HG03060 (cell line): ENCODE results near the gene UBR2.
"Not testable (repeated sequence)": the region's sequence is repeated elsewhere in the genome, so short reads cannot be mapped to it uniquely, and the experiment has no call there.

Source experiments
- ATAC-seq: cut with Tn5 transposase; IDR thresholded peaks from one replicate; pipeline ENCODE4 v1.9.1; 2021; ENCODE audit warnings: low read depth, moderate number of reproducible peaks; ENCODE audit not compliant: unreplicated experiment

Gene UBR2

DNA sequence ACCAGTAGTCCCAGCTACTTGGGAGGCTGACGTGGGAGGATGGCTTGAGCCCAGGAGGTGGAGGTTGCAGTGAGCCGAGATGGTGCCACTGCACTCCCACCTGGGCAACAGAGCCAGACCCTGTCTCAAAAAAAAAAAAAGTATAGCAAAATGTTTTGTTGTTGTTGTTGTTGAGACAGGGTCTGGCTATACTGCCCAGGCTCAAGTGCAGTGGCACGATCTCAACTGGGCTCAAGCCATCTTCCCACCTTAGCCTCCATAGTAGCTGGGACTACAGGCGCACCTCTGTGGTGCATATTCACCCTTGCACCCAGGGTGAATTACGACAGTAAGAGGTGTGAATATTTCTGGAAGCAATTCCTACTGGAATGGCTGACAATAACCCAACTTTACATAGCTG lies 11.4 kb upstream of the UBR2 start:
- no peak for ATAC-seq

DNA sequence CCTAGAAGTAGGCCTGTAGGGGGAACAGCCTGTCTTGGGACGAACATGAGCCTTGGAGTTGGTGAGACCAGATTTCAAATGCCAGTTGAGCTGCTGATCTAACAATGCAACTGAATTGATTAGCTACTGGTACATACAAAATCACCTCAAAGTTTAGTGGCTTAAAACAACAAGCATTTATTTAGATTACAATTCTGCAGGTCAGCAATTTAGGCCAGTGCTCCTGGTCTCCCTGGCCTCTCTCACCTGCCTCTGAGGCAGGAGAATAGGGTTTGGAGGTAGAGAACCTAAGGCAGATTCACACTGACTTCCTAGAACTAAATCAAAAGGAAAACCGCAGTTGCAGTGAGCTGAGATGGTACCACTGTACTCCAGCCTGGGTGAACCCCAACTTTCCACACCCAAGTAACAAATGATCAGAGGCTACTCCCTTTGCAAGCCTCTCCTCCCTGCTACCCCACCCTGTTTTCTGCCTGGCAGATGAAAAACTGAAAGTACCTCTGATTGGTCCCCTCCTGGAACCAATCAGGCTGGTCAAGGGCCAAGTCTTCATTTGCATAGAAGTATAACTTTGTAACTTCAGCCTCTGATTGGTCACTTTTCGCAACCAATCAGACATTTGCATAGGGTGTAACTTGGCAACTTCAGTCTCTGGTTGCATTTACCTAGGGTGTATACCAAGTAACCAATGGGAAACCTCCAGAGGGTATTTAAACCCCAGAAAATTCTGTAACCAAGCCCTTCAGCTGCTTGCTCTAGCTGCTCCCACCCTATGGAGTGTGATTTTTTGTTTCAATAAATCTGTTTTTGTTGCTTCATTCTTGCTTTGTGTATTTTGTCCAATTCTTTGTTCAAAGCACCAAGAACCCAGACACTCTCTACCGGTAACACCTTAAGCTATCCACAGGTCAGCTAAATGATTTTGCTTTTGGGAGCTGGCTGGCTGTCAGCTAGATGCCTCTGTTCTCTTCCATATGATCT lies 8.1 kb upstream of the UBR2 start:
- no peak for ATAC-seq

GRCh38 chr6:42556462-42556861 lies 7.4 kb upstream of the UBR2 start:
- ATAC-seq, result no peak

DNA sequence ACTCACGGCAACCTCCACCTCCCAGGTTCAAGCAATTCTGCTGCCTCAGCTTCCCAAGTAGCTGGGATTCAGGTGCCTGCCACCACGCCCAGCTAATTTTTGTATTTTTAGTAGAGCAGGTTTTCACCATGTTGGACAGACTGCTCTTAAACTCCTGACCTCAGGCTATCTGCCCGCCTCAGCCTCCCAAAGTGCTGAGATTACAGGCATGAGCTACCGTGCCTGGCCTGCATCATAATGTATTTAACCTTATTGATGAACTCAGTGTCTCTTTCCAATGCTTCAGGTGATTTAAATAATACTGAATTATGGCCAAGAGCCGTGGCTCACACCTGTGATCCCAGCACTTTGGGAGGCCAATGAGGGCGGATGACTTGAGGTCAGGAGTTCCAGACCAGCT lies 4.6 kb upstream of the UBR2 start:
- not testable (repeated sequence) for ATAC-seq

GRCh38 chr6:42561986-42562385 lies 1.8 kb upstream of the UBR2 start:
- no peak for ATAC-seq

- ATAC-seq, result no peak
Measured at GRCh38 chr6:42562788-42563405, 932 bp upstream of the UBR2 start.

DNA sequence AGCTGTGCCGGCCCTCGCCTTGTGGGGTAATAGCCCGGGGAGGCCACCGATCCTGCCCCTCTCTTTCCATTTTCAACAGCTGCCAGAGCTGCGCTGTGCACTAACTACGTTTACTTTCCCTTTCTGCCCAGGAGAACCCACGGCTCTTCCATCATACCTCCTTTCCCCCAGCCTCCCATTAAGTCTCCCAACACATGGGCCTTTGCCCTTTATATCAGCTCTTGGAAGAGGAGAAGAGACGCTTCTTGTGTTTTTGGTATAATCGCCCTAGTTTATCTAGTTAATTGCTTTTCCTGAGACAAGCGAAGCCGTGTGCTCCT lies 637 bp downstream of the UBR2 start:
- ATAC-seq, result no peak

GRCh38 chr6:42565823-42566613 lies 2.2 kb downstream of the UBR2 start:
- no peak for ATAC-seq

DNA sequence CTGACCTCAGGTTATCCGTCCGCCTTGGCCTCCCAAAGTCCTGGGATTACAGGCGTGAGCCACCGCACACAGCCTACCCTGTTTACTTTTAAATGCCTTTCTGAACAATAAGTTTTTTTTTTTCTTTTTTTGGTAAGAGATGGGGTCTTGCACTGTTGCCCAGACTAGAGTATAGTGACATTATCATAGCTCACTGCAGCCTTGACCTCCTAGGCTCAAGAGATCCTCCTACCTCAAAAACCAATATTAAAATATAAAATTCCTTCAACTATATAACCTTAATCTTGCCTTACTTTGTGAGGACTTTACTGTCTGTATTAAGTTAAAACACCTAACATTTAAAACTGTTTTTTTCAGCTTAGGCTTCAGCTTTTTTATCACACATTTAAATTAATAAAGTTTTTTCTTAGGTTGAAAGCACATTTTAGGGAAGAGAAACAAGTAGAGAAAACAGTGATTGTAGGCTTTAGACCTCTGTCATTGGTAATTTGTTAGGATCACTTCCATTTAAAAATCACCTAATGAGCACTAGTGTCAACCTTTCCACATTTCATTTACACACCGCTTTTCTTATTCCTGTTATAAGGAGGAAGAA lies 2.9 kb downstream of the UBR2 start:
- no peak for ATAC-seq

DNA sequence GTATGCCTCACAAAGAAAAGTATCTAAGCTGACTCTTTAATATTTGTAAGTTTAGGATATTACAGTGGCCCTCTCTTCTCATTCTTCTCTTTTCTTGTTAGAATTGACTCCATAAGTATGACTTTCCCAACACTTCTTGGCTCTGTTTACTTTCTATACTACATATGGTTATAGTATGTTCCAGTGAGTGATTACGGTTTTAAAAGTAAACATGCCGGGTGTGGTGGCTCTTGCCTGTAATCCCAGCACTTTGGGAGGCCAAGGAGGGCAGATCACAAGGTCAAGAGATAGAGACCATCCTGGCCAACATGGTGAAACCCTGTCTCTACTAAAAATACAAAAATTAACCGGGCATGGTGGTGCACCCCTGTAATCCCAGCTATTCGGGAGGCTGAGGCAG lies 3.4 kb downstream of the UBR2 start:
- ATAC-seq, result not testable (repeated sequence)

- ATAC-seq, result no peak
Measured at GRCh38 chr6:42569102-42570028, 5.5 kb downstream of the UBR2 start.

- ATAC-seq, result no peak
Measured at GRCh38 chr6:42571611-42572342, 7.9 kb downstream of the UBR2 start.

GRCh38 chr6:42572523-42572922 lies 8.7 kb downstream of the UBR2 start:
- ATAC-seq, result no peak

DNA sequence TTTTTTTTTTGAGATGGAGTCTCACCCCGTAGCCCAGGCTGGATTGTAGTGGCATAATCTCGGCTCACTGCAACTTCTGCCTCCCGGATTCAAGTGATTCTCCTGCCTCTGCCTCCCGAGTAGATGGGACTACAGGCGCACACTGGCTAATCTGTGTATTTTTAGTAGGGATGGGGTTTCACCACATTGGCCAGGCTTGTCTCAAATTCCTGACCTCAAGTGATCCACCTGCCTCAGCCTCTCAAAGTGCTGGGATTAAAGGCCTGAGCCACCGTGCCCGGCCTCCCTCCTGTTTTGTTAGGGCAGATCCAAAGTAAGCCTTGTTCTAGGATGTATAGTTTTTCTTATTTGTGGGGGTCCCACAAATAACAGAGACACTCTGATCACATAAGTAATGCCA lies 12.7 kb downstream of the UBR2 start:
- ATAC-seq, result not testable (repeated sequence)

DNA sequence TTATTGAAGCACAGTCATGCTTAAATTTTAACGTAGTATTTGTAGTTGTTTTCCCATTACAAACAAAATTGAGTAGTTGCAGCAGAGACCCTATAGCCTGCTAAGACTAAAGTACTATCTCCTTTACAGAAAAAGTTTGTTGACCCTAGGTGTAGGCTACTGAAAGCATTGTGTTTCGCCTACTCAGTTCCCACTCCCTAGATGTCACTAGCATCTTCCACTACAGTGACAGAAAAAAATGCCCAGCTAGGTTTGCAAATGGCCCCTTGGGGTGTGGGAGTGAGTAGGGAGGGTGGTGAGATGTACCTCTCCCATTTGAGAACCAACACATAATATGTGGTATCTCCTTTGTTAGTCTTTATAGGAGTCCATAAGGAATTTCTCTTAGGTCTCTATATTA lies 34.5 kb downstream of the UBR2 start:
- no peak for ATAC-seq

- ATAC-seq, result no peak
Measured at GRCh38 chr6:42599558-42599957, 35.7 kb downstream of the UBR2 start.

DNA sequence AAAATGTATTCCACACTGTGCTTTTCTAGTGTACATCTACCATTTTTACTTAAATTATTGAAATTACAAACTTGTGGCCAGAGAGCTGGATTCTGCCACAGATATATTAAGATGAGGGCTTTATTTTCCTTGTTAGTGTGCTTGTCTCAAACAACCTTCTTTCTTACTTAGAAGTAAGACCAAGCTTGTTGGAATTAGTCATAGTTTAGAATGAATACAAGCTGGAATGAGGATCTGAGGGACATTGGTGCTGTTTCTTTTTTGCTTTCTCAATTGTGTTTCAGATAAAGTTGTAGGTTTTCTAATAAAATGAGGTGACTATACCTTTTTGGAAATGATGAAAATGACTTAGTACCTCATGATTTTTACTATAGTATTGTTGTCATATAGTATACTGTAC lies 40.3 kb downstream of the UBR2 start:
- ATAC-seq, result no peak

- ATAC-seq, result not testable (repeated sequence)
Measured at GRCh38 chr6:42604699-42605098, 40.9 kb downstream of the UBR2 start.

- no peak for ATAC-seq
Measured at GRCh38 chr6:42610416-42610815, 46.6 kb downstream of the UBR2 start.
